Fibroblast of the aortic adventitia (primary cell): Measurements from ENCODE around the gene PRDM16. TPM values are rescaled to one million over a fixed set of nuclear protein-coding genes. Genes with fewer than 3 reads are reported as not detected.

Experiments
- DNase-seq: peaks from one replicate; pipeline ENCODE4 v3.0.0-alpha.2; 2010; ENCODE audit warnings: low read depth
- H3K4me3 ChIP-seq: 2 replicates; pipeline ENCODE4 v1.5.1; 2011; ENCODE audit warnings: low read depth, mild to moderate bottlenecking, control low read depth, low read length, moderate library complexity
- total RNA-seq: library from RNA; depleted of rRNA; stranded (reverse); fragments of >200 nt; gene quantifications from 2 replicates; pipeline ENCODE4 v1.2.3, GENCODE V29; 2012; ENCODE audit warnings: low replicate concordance
- TF ChIP-seq, protein P1 (sequence below): IDR thresholded peaks from 2 replicates; pipeline ENCODE4 v1.5.1; 2011; ENCODE audit warnings: mild to moderate bottlenecking, low read length, control low read depth, inconsistent platforms; ENCODE audit not compliant: insufficient read depth

The PRDM16 gene
- total RNA-seq, 1 donor = 11.3 TPM

DNA sequence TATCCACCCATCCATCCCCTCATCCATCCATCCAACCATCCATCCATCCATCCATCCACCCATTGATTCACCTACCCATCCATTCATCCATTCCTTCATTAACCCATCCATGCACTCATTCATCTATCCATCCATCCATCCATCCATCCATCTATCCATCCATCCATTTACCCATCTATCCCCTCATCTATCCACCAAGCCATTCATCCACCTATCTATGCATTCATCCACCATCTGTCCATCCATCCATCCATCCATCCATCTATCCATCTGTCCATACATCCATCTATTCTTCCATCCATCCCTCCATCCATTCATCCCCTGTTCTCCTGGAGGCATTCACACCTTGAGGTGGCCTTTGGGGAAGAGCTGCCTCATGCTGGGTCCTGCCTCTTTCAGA is 107.0 kb downstream of the PRDM16 start:
- no peak for DNase-seq
- TF ChIP-seq, protein P1, sequence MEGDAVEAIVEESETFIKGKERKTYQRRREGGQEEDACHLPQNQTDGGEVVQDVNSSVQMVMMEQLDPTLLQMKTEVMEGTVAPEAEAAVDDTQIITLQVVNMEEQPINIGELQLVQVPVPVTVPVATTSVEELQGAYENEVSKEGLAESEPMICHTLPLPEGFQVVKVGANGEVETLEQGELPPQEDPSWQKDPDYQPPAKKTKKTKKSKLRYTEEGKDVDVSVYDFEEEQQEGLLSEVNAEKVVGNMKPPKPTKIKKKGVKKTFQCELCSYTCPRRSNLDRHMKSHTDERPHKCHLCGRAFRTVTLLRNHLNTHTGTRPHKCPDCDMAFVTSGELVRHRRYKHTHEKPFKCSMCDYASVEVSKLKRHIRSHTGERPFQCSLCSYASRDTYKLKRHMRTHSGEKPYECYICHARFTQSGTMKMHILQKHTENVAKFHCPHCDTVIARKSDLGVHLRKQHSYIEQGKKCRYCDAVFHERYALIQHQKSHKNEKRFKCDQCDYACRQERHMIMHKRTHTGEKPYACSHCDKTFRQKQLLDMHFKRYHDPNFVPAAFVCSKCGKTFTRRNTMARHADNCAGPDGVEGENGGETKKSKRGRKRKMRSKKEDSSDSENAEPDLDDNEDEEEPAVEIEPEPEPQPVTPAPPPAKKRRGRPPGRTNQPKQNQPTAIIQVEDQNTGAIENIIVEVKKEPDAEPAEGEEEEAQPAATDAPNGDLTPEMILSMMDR = no peak
- no peak overlapping the region for H3K4me3 ChIP-seq

DNA sequence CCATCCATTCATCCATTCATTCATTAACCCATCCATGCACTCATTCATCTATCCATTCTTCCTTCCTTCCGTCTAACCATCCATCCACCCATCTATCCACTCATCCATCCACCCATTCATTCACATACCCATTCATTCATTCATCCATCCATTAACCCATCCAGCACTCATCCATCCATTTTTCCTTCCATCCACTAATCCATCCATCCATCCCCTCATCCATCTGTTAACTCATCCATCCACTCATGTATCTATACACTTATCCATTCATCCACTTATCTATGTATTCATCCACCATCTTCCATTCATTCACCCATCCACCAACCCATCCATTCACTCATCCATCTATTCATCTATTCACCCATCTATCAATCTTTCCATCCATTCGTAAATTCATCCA is 107.8 kb downstream of the PRDM16 start:
- TF ChIP-seq, protein P1 = no peak
- no peak for DNase-seq
- no peak overlapping the region for H3K4me3 ChIP-seq

DNA sequence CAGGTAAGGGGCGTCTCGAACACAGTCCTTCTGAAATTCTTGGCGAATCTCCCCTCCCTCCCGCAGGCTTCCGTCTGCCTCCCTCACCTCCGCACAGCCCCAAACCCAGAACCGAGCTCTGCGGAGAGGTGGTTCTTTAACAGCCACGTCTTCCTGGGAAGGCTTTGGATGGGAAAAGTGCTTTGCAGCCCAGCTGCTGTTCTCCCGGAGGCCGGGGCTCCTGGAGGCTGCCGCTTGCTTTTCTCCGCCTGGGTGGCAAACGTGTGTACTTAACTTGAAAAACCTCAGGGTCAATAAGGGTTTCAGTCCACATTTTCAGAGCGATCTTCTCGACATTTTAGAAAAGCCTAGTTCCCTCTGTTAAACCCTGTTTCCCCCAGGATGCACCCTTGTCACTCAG is 109.3 kb downstream of the PRDM16 start:
- no peak for DNase-seq
- TF ChIP-seq, protein P1 = no peak
- H3K4me3 ChIP-seq = no peak overlapping the region

DNA sequence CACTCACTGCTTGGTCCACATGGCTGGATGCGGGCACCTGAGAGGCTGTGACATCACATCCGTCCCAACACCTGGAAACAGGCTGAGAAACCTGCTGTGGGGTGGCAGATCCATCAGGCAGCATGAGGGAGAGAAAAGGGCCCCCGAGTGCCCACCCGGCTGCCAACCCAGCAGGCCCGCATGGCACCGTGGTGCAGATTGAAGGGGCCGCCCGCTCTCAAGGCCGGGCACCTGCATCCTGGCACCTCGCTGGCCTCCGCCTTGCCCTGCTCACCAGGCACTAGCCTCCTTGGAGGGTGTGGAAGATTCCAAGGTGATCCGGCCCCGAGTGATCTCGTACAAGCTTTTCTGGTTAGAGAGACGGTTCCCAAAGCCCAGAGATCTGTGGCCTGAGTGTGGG is 110.5 kb downstream of the PRDM16 start:
- DNase-seq = no peak
- no peak overlapping the region for H3K4me3 ChIP-seq
- TF ChIP-seq, protein P1 = no peak

DNA sequence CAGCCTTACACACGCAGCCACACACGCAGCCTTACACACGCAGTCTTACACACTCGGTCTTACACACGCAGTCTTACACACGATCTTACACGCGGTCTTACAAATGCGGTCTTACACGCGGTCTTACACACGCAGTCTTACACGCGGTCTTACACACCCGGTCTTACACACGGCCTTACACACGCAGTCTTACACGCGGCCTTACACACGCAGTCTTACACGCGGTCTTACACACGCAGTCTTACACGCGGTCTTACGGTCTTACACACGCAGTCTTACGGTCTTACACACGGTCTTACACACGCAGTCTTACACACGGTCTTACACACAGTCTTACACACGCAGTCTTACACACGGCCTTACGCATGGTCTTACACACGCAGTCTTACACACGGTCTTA is 111.9 kb downstream of the PRDM16 start:
- no peak for DNase-seq
- H3K4me3 ChIP-seq = no peak overlapping the region
- TF ChIP-seq, protein P1 = no peak

DNA sequence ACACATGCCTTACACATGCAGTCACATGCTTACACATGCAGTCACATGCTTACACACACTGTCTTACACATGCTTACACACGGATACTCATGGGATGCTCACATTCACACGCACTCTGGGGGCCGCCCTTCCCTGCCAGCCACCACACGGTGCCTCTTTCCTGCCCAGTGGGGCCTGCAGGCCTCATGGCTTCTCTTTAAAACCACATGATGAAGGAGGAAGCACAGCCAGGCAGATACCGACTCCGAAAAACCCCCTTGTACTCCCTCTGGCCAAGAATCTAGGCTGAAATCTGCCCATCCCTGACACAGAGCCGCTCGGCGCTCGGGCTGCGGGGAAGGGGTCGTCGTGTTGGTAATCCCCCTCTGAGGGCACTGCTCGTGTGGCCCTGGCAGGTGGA is 113.0 kb downstream of the PRDM16 start:
- DNase-seq = no peak
- TF ChIP-seq, protein P1 = no peak
- no peak overlapping the region for H3K4me3 ChIP-seq

DNA sequence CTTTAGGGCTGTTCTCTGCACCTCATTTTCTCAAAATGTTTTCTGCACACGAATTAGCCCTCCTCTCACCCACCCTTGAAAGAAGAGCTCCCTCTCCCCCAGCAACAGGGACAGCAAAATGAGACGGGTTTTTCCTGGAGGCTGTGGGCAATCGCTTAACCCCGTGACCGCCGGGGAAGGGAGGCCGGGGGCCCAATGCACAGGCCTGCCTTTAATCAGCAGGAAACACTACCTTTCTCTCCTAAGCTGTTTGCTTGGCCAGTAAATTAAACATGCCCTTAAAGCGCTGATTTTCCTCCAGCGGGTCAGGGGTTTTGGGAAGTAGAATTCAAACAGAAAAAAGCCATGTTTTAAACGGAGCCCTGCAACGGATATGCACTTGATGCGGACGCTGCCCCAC is 114.4 kb downstream of the PRDM16 start:
- TF ChIP-seq, protein P1 = no peak
- no peak for DNase-seq
- H3K4me3 ChIP-seq = no peak overlapping the region
